B cell (primary cell): ENCODE results near the gene PTGFRN. TPM values are rescaled to one million over a fixed set of nuclear protein-coding genes. Genes with fewer than 3 reads are reported as not detected.

Source experiments
- ATAC-seq: fragments of 200-7000 bp; cut with Tn5 transposase; one replicate; pipeline ENCODE4 v1.10.0; 2021; ENCODE audit warnings: low read depth, mild to moderate bottlenecking, moderate number of reproducible peaks, moderate library complexity
- CTCF ChIA-PET: fragments of 350-600 bp; sonication (Branson Sonifier 250); formaldehyde crosslinking; loops from one replicate; lab custom pipeline; 2021; ENCODE audit warnings: antibody characterized with exemption, inconsistent platforms; lab: Charles Lee
- POLR2A ChIA-PET: fragments of 350-600 bp; sonication (Branson Sonifier 250); formaldehyde crosslinking; loops from one replicate; lab custom pipeline; 2021; ENCODE audit warnings: antibody characterized with exemption; lab: Charles Lee
- DNase-seq: peaks from one replicate; pipeline ENCODE4 v3.0.0; 2013
- H2AFZ ChIP-seq: 2 replicates; pipeline ENCODE4 v1.6.1; 2012; ENCODE audit warnings: mild to moderate bottlenecking, low read depth, low read length; ENCODE audit not compliant: insufficient read depth, poor library complexity, severe bottlenecking
- H3K27ac ChIP-seq, 2 donors: 1 replicate in 1 of 2; 2 replicates in 1 of 2; pipeline ENCODE4 v1.5.1; 2012 to 2013; ENCODE audit warnings: low read length in 2 of 2, mild to moderate bottlenecking in 2 of 2, moderate library complexity in 1 of 2
- H3K27me3 ChIP-seq, 4 experiments: fragments of 200-600 bp in 1 of 4; sonication (generic) in 1 of 4; replicated peaks in 1 of 4; 1 replicate in 2 of 4; 2 replicates in 2 of 4; pipeline versions ENCODE4 v1.6.1 to v1.7.0; 2013 to 2016; ENCODE audit warnings: low read length in 3 of 4, mild to moderate bottlenecking in 2 of 4, mixed read lengths in 1 of 4, moderate library complexity in 1 of 4; ENCODE audit not compliant: insufficient read depth in 4 of 4, control insufficient read depth in 3 of 4; ENCODE audit errors: control extremely low read depth in 1 of 4
- H3K36me3 ChIP-seq, 2 experiments: replicated peaks in 1 of 2; 1 replicate in 1 of 2; 2 replicates in 1 of 2; pipeline versions ENCODE4 v1.6.1 to v1.7.1; 2013; ENCODE audit warnings: low read length in 1 of 2; ENCODE audit not compliant: insufficient read depth in 2 of 2, control insufficient read depth in 1 of 2; ENCODE audit errors: control extremely low read depth in 1 of 2, extremely low read depth in 1 of 2
- H3K4me1 ChIP-seq, 2 donors: fragments of 200-600 bp in 1 of 2; sonication (generic) in 1 of 2; 1 replicate in 1 of 2; 2 replicates in 1 of 2; pipeline versions ENCODE4 v1.5.1 to v1.6.1; 2013 to 2017; ENCODE audit warnings: low read length in 2 of 2; ENCODE audit not compliant: control insufficient read depth in 2 of 2, insufficient read depth in 2 of 2
- H3K4me2 ChIP-seq: replicated peaks from 2 replicates; pipeline ENCODE3; 2012; ENCODE audit warnings: mild to moderate bottlenecking, low read depth, low read length; ENCODE audit not compliant: poor library complexity, severe bottlenecking
- H3K4me3 ChIP-seq, 5 experiments: fragments of 200-600 bp in 1 of 5; sonication (generic) in 1 of 5; 1 replicate in 3 of 5; 2 replicates in 2 of 5; pipeline versions ENCODE4 v1.5.1 to v1.7.0; 2011 to 2016; ENCODE audit warnings: low read length in 4 of 5, mild to moderate bottlenecking in 4 of 5, low read depth in 2 of 5, control low read depth in 1 of 5, moderate library complexity in 1 of 5; ENCODE audit not compliant: insufficient read depth in 1 of 5; ENCODE audit errors: control extremely low read depth in 1 of 5, extremely low read depth in 1 of 5
- H3K79me2 ChIP-seq: fragments of 200-600 bp; sonication (generic); one replicate; pipeline ENCODE4 v1.6.0; 2016; ENCODE audit warnings: low read length; ENCODE audit not compliant: control insufficient read depth, insufficient read depth
- H3K9ac ChIP-seq: fragments of 200-600 bp; sonication (generic); 2 replicates; pipeline ENCODE4 v1.6.1; 2017; ENCODE audit warnings: mild to moderate bottlenecking, low read length, moderate library complexity
- H3K9me3 ChIP-seq, 3 donors: one replicate each; pipeline versions ENCODE4 v1.6.1 to v1.7.1; 2013; ENCODE audit warnings: low read length in 2 of 3; ENCODE audit not compliant: control insufficient read depth in 2 of 3, insufficient read depth in 1 of 3; ENCODE audit errors: control extremely low read depth in 1 of 3
- H4K20me1 ChIP-seq: 2 replicates; pipeline ENCODE4 v1.6.0; 2012; ENCODE audit warnings: mild to moderate bottlenecking, low read length; ENCODE audit not compliant: insufficient read depth, control insufficient read depth, poor library complexity, severe bottlenecking
- H3K27ac Mint-ChIP-seq: one replicate; pipeline ENCODE4 v1.8.0; 2021; ENCODE audit warnings: mixed read lengths
- H3K27me3 Mint-ChIP-seq: one replicate; pipeline ENCODE4 v1.8.0; 2021; ENCODE audit warnings: mixed read lengths
- H3K4me1 Mint-ChIP-seq: one replicate; pipeline ENCODE4 v1.8.0; 2021; ENCODE audit warnings: mixed read lengths
- H3K4me3 Mint-ChIP-seq: one replicate; pipeline ENCODE4 v1.8.0; 2021; ENCODE audit warnings: mixed read lengths
- H3K9me3 Mint-ChIP-seq: one replicate; pipeline ENCODE4 v1.8.0; 2022; ENCODE audit warnings: mixed read lengths; ENCODE audit not compliant: insufficient read depth
- CTCF ChIP-seq: fragments of 200-600 bp; IDR thresholded peaks from one replicate; pipeline ENCODE4 v1.8.0; 2022; ENCODE audit warnings: antibody characterized with exemption, mild to moderate bottlenecking
- EZH2 ChIP-seq: IDR thresholded peaks from 2 replicates; pipeline ENCODE4 v1.6.1; 2012; ENCODE audit warnings: borderline replicate concordance, low read depth, mild to moderate bottlenecking, moderate library complexity, low read length; ENCODE audit not compliant: insufficient read depth, poor library complexity, severe bottlenecking
- WGBS: methylation state at CpG from one replicate; pipeline ENCODE4 v1.1.5; 2013; ENCODE audit warnings: missing lambda C conversion rate; ENCODE audit not compliant: insufficient coverage; 5-methylcytosine and 5-hydroxymethylcytosine counted together
- intact Hi-C: fragments of 100-400 bp; cut with micrococcal nuclease; formaldehyde crosslinking; loops from one replicate; pipeline ENCODE4 v1.10.0; 2022
- polyA plus RNA-seq: library from polyadenylated mRNA; depleted of rRNA; stranded (reverse); fragments of >200 nt; gene quantifications from 2 replicates; pipeline ENCODE4 v1.2.3, GENCODE V29; 2012
- total RNA-seq, 2 donors: library from RNA; stranded (reverse); fragments of 120-200 nt in 1 of 2; gene quantifications; 1 replicate in 1 of 2; 2 replicates in 1 of 2; pipeline versions ENCODE4 v1.2.3 to v1.2.4, GENCODE V29; 2013 to 2022

The PTGFRN gene
- total and polyA plus RNA-seq, 2 donors (not counting 1 experiment from before 2014, with no cell fraction given), result 0.17 TPM; not detected in 1

- intact Hi-C loops, result no loop called here
- WGBS, result 8% methylated on average over 63 of the region's 64 CpGs
- Histone ChIP-seq H2AFZ (peak overlapping the region; percentile 31), H4K20me1 (no peaks in the 10 kb centered on the region), H3K4me2 (peak overlapping the region; percentile 51), H3K36me3 (no peaks in the 10 kb centered on the region), H3K79me2 (no peaks in the 10 kb centered on the region), H3K9me3 (peaks cover 0 to 3% (median 0%) of the 10 kb centered on the region in 3 donors), H3K9ac (peak overlapping the region; percentile 1), H3K4me1 (peaks cover 4 to 5% of the 10 kb centered on the region in 2 donors), H3K27ac (no peak overlapping the region), H3K27me3 (peaks cover 0 to 42% (median 11%) of the 10 kb centered on the region in 4 experiments), H3K4me3 (peak overlapping the region in 2 of 5 experiments; percentile 0 to 12)
- Mint-ChIP-seq H3K9me3 (no peaks in the 10 kb centered on the region), H3K27me3 (peaks cover 33% of the 10 kb centered on the region), H3K4me1 (peaks cover 5% of the 10 kb centered on the region), H3K4me3 (no peak overlapping the region), H3K27ac (no peak overlapping the region)
- TF ChIP-seq CTCF, result no peak
- no peak for TF ChIP-seq EZH2
- ChIA-PET CTCF (no interaction called here), POLR2A (no interaction called here)
- DNase-seq (peak; percentile 8), ATAC-seq (no peak)
Observed at GRCh38 chr1:116910379-116911187, 867 bp downstream of the PTGFRN start.

- ATAC-seq (no peak), DNase-seq (no peak)
- Mint-ChIP-seq H3K9me3 (no peaks in the 10 kb centered on the region), H3K4me3 (no peak overlapping the region), H3K4me1 (peaks cover 5% of the 10 kb centered on the region), H3K27me3 (peaks cover 39% of the 10 kb centered on the region), H3K27ac (no peak overlapping the region)
- TF ChIP-seq EZH2 (no peak), CTCF (no peak)
- H3K27me3 ChIP-seq, result peaks cover 0 to 42% (median 11%) of the 10 kb centered on the region in 4 experiments
- WGBS, result 97% methylated on average over 6 of the region's 6 CpGs
- H2AFZ ChIP-seq, result no peak overlapping the region
- H3K36me3 ChIP-seq, result no peaks in the 10 kb centered on the region
- no peaks in the 10 kb centered on the region for H3K79me2 ChIP-seq
- POLR2A ChIA-PET, result no interaction called here
- H3K4me3 ChIP-seq, result no peak overlapping the region
- H3K9me3 ChIP-seq, result peaks cover 0 to 3% (median 0%) of the 10 kb centered on the region in 3 donors
- H3K4me2 ChIP-seq, result no peak overlapping the region
- H3K27ac ChIP-seq, result no peak overlapping the region
- intact Hi-C loops, result no loop called here
- CTCF ChIA-PET, result no interaction called here
- H3K9ac ChIP-seq, result no peak overlapping the region
- no peaks in the 10 kb centered on the region for H4K20me1 ChIP-seq
- peaks cover 4 to 5% of the 10 kb centered on the region in 2 donors for H3K4me1 ChIP-seq
Observed at GRCh38 chr1:116911188-116911553, 1.5 kb downstream of the PTGFRN start.
